Measurements from ENCODE around the gene ZFYVE16.
"Not testable (repeated sequence)": the region's sequence is repeated elsewhere in the genome, so short reads cannot be mapped to it uniquely, and the experiment has no call there.

The ZFYVE16 gene
- long read RNA-seq, donor 1, full-length matches to known transcripts: 4 of 13 reads
- long read RNA-seq, donor 1, partial matches to known transcripts: 9 of 13 reads
- long read RNA-seq, donor 1, other reads (novel, unspliced or antisense): 0 of 13 reads
- long read RNA-seq, donor 2, full-length matches to known transcripts: 2 of 2 reads
- long read RNA-seq, donor 2, partial matches to known transcripts: 0 of 2 reads
- long read RNA-seq, donor 2, other reads (novel, unspliced or antisense): 0 of 2 reads
- long read RNA-seq, donor 3, full-length matches to known transcripts: 2 of 7 reads
- long read RNA-seq, donor 3, partial matches to known transcripts: 5 of 7 reads
- long read RNA-seq, donor 3, other reads (novel, unspliced or antisense): 0 of 7 reads
- long read RNA-seq, donor 4, partial matches to known transcripts: 13 of 13 reads
- long read RNA-seq, donor 4, other reads (novel, unspliced or antisense): 0 of 13 reads
- long read RNA-seq, donor 5, full-length matches to known transcripts: 4 of 15 reads
- long read RNA-seq, donor 5, partial matches to known transcripts: 11 of 15 reads
- long read RNA-seq, donor 5, other reads (novel, unspliced or antisense): 0 of 15 reads
- long read RNA-seq, donor 6, full-length matches to known transcripts: 1 of 6 reads
- long read RNA-seq, donor 6, partial matches to known transcripts: 5 of 6 reads
- long read RNA-seq, donor 6, other reads (novel, unspliced or antisense): 0 of 6 reads
- long read RNA-seq, donor 7, full-length matches to known transcripts: 1 of 13 reads
- long read RNA-seq, donor 7, partial matches to known transcripts: 12 of 13 reads
- long read RNA-seq, donor 7, other reads (novel, unspliced or antisense): 0 of 13 reads
- long read RNA-seq, donor 8, full-length matches to known transcripts: 4 of 22 reads
- long read RNA-seq, donor 8, partial matches to known transcripts: 13 of 22 reads
- long read RNA-seq, donor 8, other reads (novel, unspliced or antisense): 5 of 22 reads

DNA sequence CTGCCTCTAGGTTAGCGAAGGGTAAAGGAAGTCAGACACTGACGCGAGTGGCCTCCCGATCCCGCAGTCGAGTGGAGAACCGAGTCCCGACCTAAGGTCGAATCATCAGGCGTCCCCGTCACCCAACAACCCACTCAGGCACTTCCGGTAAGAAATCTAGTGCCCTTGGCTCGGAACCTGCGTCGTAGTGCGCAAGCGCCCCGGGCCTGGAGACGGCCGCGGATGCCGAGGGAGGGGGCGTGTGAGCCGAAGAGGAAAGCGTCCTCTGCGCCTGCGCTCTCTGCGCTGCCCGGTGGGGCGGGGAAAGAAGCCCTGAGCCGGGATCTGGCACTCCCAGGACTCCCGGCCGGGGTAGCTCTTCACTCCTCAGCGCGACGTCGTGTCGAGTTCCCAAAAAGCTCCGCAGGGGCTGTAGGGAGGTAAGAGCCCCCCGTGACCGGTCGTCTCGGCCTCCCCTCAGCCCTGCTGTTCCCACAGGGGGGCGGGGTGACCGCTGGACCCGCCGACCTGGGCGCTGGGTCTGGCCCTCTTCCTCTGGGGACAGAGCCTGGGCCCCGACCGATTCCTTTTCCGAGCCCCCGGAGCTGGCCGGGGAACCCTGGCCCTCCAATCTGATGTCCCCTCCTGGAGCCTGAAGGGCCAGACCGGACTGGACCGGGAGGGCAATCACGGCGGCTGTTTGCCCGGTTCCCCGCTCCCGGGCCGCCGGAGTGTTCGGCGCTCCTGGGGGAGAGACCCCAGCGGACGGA, at the start of gene ZFYVE16:
TSS of gene ZFYVE16 (plus strand) at position 330 of the 749 bp plus-strand sequence. CDS start 26,084 bp downstream, outside the sequence.
- peak; percentile 99 for DNase-seq

DNA sequence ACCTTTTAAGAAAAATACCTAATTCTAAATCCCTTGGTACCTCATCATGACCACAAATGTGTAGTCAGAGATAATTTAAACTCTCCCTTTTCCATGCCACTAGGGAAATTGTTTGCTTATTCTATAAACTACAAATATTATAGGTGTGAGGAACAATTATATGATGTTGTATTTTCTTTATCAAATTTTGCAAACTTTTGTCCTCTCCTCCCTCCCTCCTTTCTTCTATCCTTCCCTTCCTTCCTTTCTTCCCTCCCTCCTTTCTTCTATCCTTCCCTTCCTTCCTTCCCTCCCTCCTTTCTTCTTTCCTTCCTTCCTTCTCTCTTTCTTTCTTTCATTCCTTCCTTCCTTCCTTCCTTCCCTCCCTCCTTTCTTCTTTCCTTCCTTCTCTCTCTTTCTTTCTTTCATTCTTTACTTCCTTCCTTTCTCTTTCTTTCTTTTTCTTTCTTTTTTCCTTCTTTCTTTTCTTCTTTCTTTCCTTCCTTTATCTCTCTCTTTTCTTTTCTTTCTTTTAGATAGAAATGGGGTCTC, 46.9 kb upstream of the ZFYVE16 start:
- no peak for DNase-seq

DNA sequence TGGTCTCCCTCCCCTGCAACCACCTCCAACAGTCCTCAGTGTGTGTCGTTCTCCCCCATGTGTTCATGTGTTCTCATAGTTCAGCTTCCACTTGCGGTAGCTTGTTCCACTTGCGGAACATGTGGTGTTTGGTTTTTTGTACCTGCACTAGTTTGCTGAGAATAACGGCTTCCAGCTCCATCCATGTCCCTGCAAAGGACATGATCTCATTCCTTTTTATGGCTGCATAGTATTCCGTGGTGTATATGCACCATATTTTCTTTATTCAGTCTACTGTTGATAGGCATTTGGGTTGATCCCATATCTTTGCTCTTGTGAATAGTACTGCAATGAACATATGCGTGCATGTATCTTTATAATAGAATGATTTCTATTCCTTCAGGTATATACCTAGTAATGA, 43.0 kb upstream of the ZFYVE16 start:
- no peak for DNase-seq

GRCh38 chr5:80368661-80369480, 39.0 kb upstream of the ZFYVE16 start:
- no peak for DNase-seq

DNA sequence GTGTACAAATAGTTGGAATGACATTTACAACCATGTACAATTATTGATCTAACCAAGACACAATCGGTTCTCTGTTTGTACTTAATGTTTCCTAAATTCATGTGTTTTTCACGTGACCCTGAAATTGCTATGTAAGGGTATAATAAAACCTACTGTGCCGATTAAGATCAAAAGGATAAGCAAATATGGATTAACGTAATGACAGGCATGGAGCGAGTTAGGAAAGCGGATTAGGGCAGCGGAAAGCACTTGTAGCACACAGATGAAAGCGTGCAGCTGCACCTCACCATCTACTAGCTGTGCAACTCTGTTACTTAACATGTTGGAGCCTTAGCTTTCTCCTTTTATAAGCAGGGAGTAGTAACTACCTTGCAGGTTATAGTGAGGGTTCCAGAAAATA, 38.3 kb upstream of the ZFYVE16 start:
- no peak for DNase-seq

- DNase-seq: no peak
These were observed 37.5 kb upstream of the ZFYVE16 start for GRCh38 chr5:80370390-80370789.

GRCh38 chr5:80372780-80373179, 35.1 kb upstream of the ZFYVE16 start:
- DNase-seq: no peak

DNA sequence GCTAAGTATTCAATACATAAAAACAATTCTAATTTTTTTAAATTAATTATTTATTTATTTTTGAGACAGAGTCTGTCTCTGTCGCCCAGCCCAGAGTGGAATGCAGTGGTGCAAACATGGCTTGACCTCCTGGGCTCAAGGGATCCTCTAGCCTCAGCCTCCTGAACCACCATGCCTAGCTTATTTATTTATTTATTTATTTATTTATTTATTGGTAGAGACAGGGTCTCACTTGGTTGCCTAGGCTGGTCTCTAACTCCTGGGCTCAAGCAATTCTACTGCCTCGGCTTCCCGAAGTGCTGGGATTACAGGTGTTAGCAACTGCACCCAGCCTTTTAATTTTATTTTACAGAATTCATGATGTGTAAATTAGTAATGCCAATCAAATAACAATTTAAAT, 33.7 kb upstream of the ZFYVE16 start:
- no peak for DNase-seq

- no peak for DNase-seq
These were observed 31.3 kb upstream of the ZFYVE16 start for GRCh38 chr5:80376557-80376956.

GRCh38 chr5:80382488-80382887, 25.4 kb upstream of the ZFYVE16 start:
- DNase-seq: no peak

DNA sequence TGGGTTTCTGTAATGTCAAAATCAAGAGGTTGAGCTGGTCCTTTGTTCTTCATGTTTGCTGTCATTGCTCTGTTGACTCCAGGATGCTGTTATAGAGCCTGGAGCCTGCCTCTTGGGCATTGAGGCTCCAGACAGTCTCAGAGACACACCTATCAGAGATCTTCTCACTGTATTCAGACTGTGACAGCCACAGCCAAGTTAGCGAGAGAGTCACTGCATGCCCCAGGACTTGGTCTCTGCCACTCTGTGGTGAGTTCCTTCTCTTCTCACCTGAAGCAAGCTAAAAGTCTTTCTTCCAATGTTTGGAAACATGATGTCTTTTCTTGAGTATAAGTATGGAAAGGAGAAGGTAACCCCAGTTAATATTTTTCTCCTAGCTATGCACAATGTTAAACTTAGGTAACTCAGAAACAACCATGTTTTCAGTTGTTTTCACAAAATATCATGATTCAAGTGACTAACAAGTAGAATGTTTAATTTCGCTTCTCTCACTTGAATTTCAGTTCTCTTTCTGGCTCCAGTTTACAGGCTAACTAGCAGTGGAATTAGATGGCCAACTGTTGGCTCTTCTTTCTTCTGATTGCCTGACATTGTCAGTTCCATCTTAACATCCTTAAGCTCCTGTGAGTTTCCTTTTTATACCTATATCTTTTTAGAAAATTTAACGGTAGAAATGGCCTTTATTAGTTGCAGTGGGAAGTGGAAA, 20.6 kb upstream of the ZFYVE16 start:
- no peak for DNase-seq

DNA sequence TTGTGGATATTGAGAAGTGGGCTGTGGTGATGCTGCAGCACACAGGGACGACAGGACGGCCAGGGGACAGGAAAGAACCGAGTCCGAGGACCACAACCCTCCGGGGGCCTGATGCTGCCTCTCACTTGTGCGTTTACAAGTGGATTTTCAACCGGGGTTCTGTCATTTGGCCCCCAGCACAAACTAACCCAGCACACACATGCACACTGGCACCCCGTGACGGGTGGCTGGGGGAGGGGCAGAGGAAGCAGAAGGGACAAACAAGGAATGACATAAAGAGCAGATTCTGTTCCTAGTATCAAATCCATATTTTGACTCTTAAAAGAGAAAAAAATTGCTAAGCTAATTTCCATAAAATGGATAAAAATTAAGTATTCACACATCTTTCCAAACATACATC, 18.3 kb upstream of the ZFYVE16 start:
- no peak for DNase-seq

- DNase-seq: not testable (repeated sequence)
These were observed 17.5 kb upstream of the ZFYVE16 start for GRCh38 chr5:80390413-80390812.

- DNase-seq: not testable (repeated sequence)
These were observed 16.6 kb upstream of the ZFYVE16 start for GRCh38 chr5:80391267-80391666.

GRCh38 chr5:80399526-80400239, 8.2 kb upstream of the ZFYVE16 start:
- DNase-seq: no peak

GRCh38 chr5:80400368-80400767, 7.5 kb upstream of the ZFYVE16 start:
- DNase-seq: not testable (repeated sequence)

- no peak for DNase-seq
These were observed 4.1 kb upstream of the ZFYVE16 start for GRCh38 chr5:80403782-80404181.

DNA sequence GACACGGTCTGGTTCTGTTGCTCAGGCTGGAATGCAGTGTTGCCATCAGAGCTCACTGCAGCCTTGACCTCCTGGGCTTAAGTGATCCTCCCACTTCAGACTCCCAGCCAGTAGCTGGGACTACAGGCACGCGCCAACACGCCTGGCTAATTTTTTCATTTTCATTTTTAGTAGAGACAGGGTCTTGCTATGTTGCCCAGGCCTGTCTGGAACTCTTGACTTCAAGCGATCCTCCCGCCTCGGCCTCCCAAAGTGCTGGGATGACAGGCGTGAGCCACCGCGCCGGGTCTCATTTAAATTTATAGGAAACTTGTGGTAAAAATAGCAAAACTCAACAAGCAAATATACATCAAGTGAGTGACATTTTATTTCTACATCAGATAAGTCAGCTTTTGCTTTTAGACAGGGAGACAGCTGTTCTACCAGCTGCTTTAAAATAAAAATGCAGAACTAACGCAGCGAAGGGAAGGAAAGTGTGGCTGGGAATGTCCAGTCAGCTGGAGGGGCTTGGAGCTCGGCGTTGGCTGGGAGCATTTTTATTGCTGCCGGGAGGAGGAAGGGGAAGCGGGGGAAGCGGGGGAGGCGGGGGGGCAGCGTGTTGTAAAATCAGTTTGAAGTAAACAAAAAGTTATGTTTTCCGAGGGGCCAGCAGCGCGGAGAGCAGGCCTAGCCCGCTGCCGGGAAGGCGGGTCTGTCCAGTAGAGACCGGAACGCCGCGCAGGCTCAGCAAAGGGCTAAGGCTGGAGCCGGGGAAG, 707 bp upstream of the ZFYVE16 start:
- peak; percentile 63 for DNase-seq

Data from right kidney (tissue), 9 donors.